Tibial nerve (tissue), 4 donors: ENCODE data around the gene TENT4A. TPM values are rescaled to one million over a fixed set of nuclear protein-coding genes. Genes with fewer than 3 reads are reported as not detected.
A peak's percentile ranks its signal among the peaks of the same experiment; 100 is the strongest.

Experiments
- DNase-seq, 2 donors: peaks; one replicate each; pipeline ENCODE4 v3.0.0-alpha.2; 2019; ENCODE audit warnings: low spot score in 2 of 2
- H3K27ac ChIP-seq, 4 donors: fragments of 200-600 bp; sonication (generic) in 3 of 4; one replicate each; pipeline ENCODE4 v1.5.1; 2017 to 2019; ENCODE audit warnings: mild to moderate bottlenecking in 1 of 4
- H3K27me3 ChIP-seq, 2 donors: fragments of 200-600 bp; sonication (generic) in 1 of 2; one replicate each; pipeline versions ENCODE4 v1.5.1 to v1.6.0; 2017 to 2019
- H3K36me3 ChIP-seq, 3 donors: fragments of 200-600 bp; sonication (generic); one replicate each; pipeline ENCODE4 v1.5.1; 2018 to 2019
- H3K4me1 ChIP-seq, 4 donors: fragments of 200-600 bp; sonication (generic) in 3 of 4; one replicate each; pipeline ENCODE4 v1.5.1; 2017 to 2019
- H3K4me3 ChIP-seq, 4 donors: fragments of 200-600 bp; sonication (generic) in 3 of 4; one replicate each; pipeline ENCODE4 v1.5.1; 2017 to 2019; ENCODE audit warnings: mild to moderate bottlenecking in 1 of 4, moderate library complexity in 1 of 4
- H3K9me3 ChIP-seq, 4 donors: fragments of 200-600 bp; sonication (generic) in 3 of 4; one replicate each; pipeline ENCODE4 v1.5.1; 2017 to 2019
- CTCF ChIP-seq, 5 experiments: fragments of 200-600 bp in 3 of 5; fragments of 450-650 bp in 2 of 5; sonication (generic) in 3 of 5; IDR thresholded peaks; one replicate each; pipeline ENCODE4 v1.5.1; 2016 to 2019; ENCODE audit warnings: antibody characterized with exemption in 5 of 5, mild to moderate bottlenecking in 3 of 5, moderate library complexity in 2 of 5
- EP300 ChIP-seq, 2 donors: sonication (generic); formaldehyde crosslinking; IDR thresholded peaks; one replicate each; pipeline ENCODE4 v1.6.1; 2017; ENCODE audit warnings: antibody characterized with exemption in 2 of 2, mild to moderate bottlenecking in 1 of 2
- POLR2A ChIP-seq, 2 donors: fragments of 450-650 bp; IDR thresholded peaks; one replicate each; pipeline ENCODE4 v1.6.1; 2017; ENCODE audit warnings: antibody characterized with exemption in 2 of 2, mild to moderate bottlenecking in 2 of 2, moderate library complexity in 2 of 2
- WGBS, 2 donors: methylation state at CpG; one replicate each; pipeline ENCODE4 v1.1.5; 2018; 5-methylcytosine and 5-hydroxymethylcytosine counted together
- total RNA-seq, 4 donors: library from RNA; depleted of rRNA; stranded (reverse); fragments of >200 nt; gene quantifications; one replicate each; pipeline ENCODE4 v1.1.0, GENCODE V29; 2016

The TENT4A gene
- total RNA-seq, 4 donors from 2014 or later = 22.7 to 34.1 (median 29.2) TPM

- no peak overlapping the region for H3K4me3 ChIP-seq
- H3K27me3 ChIP-seq = no peaks in the 10 kb centered on the region
- WGBS, 2 donors = 74 to 79% methylated on average over 10 of the region's 10 CpGs
- no peaks in the 10 kb centered on the region for H3K36me3 ChIP-seq
- no peak overlapping the region for H3K27ac ChIP-seq
- H3K4me1 ChIP-seq = no peaks in the 10 kb centered on the region
- TF ChIP-seq POLR2A (IDR thresholded peaks at IDR 0.05) (no peak), CTCF (IDR thresholded peaks at IDR 0.05) (no peak), EP300 (IDR thresholded peaks at IDR 0.05) (no peak)
- no peak for DNase-seq
- H3K9me3 ChIP-seq = no peaks in the 10 kb centered on the region
Measured at GRCh38 chr5:6786786-6787495, 73.7 kb downstream of the TENT4A start.

GRCh38 chr5:6787941-6788340 lies 74.7 kb downstream of the TENT4A start:
- no peaks in the 10 kb centered on the region for H3K4me1 ChIP-seq
- no peak for TF ChIP-seq CTCF (IDR thresholded peaks at IDR 0.05)
- no peak for TF ChIP-seq POLR2A (IDR thresholded peaks at IDR 0.05)
- TF ChIP-seq EP300 (IDR thresholded peaks at IDR 0.05) = no peak
- H3K27ac ChIP-seq = no peak overlapping the region
- 84% methylated on average over 4 of the region's 4 CpGs for WGBS, 2 donors
- H3K4me3 ChIP-seq = no peak overlapping the region
- no peaks in the 10 kb centered on the region for H3K36me3 ChIP-seq
- no peak for DNase-seq
- no peaks in the 10 kb centered on the region for H3K9me3 ChIP-seq
- H3K27me3 ChIP-seq = no peaks in the 10 kb centered on the region

- Histone ChIP-seq H3K9me3 (no peaks in the 10 kb centered on the region), H3K36me3 (no peaks in the 10 kb centered on the region), H3K4me3 (no peak overlapping the region), H3K27me3 (no peaks in the 10 kb centered on the region), H3K27ac (no peak overlapping the region), H3K4me1 (no peaks in the 10 kb centered on the region)
- TF ChIP-seq POLR2A (IDR thresholded peaks at IDR 0.05) (no peak), CTCF (IDR thresholded peaks at IDR 0.05) (no peak), EP300 (IDR thresholded peaks at IDR 0.05) (no peak)
- WGBS, 2 donors = 83 to 93% methylated on average over 7 of the region's 7 CpGs
- DNase-seq = no peak
Measured at GRCh38 chr5:6788439-6788838, 75.2 kb downstream of the TENT4A start.

- no peak overlapping the region for H3K27ac ChIP-seq
- DNase-seq = no peak
Measured at GRCh38 chr5:6788956-6789649, 75.9 kb downstream of the TENT4A start.

More at GRCh38 chr5:6788956-6789649, 75.9 kb downstream of the TENT4A start:
- TF ChIP-seq POLR2A (IDR thresholded peaks at IDR 0.05) (no peak), CTCF (IDR thresholded peaks at IDR 0.05) (peak in 1 of 5 experiments; percentile 9)
- no peaks in the 10 kb centered on the region for H3K9me3 ChIP-seq
- H3K4me1 ChIP-seq = no peaks in the 10 kb centered on the region
- WGBS, 2 donors = 75 to 83% methylated on average over 15 of the region's 15 CpGs
- H3K36me3 ChIP-seq = no peaks in the 10 kb centered on the region
- no peaks in the 10 kb centered on the region for H3K27me3 ChIP-seq
- H3K4me3 ChIP-seq = no peak overlapping the region
